ENCODE data around the gene CAMK4.

CAMK4 gene

GRCh38 chr5:111311666-111312065 is 87.5 kb downstream of the CAMK4 start:
- Histone ChIP-seq H3K4me3 (ENCODE audit: low read length, poor library complexity, severe bottlenecking) (no peak overlapping the region), H3F3A (ENCODE audit: low read depth) (no peaks in the 10 kb centered on the region), H3K79me2 (ENCODE audit: insufficient read depth, low read length) (0 out of 2 replicates have a peak, but pooled peaks cover 8% of the 10 kb centered on the region), H3K4me1 (ENCODE audit: insufficient read depth, low read length, poor library complexity, severe bottlenecking) (no peaks in the 10 kb centered on the region), H3K9ac (ENCODE audit: low read depth, low read length, poor library complexity, severe bottlenecking) (no peak overlapping the region), H3K9me2 (replicated peaks; ENCODE audit: low read depth, low read length) (no peaks in the 10 kb centered on the region), H4K20me1 (ENCODE audit: insufficient read depth, low read length, poor library complexity, severe bottlenecking) (no peaks in the 10 kb centered on the region), H3K4me2 (ENCODE audit: low read depth, low read length, poor library complexity, severe bottlenecking) (no peak overlapping the region), H3K27me3 (ENCODE audit: insufficient read depth, low read length, poor library complexity, severe bottlenecking) (no peaks in the 10 kb centered on the region), H3K9me3 (ENCODE audit: insufficient read depth, low read depth, low read length) (no peaks in the 10 kb centered on the region), H2AFZ (ENCODE audit: low read length) (no peak overlapping the region), H3K36me3 (ENCODE audit: insufficient read depth, low read length) (no peaks in the 10 kb centered on the region)
- no peak for TF ChIP-seq CTCF (conservative IDR thresholded peaks at IDR 0.05; ENCODE audit: low read length)
- TF ChIP-seq EZH2phosphoT487 (IDR thresholded peaks at IDR 0.05; ENCODE audit: borderline replicate concordance): no peak

- H3K4me3 ChIP-seq (ENCODE audit: low read length, poor library complexity, severe bottlenecking): no peak overlapping the region
- H3K36me3 ChIP-seq (ENCODE audit: insufficient read depth, low read length): no peaks in the 10 kb centered on the region
- TF ChIP-seq CTCF (conservative IDR thresholded peaks at IDR 0.05; ENCODE audit: low read length) (no peak), EZH2phosphoT487 (IDR thresholded peaks at IDR 0.05; ENCODE audit: borderline replicate concordance) (no peak)
- H3F3A ChIP-seq (ENCODE audit: low read depth): no peaks in the 10 kb centered on the region
- no peak overlapping the region for H3K9ac ChIP-seq (ENCODE audit: low read depth, low read length, poor library complexity, severe bottlenecking)
- H2AFZ ChIP-seq (ENCODE audit: low read length): no peak overlapping the region
- no peaks in the 10 kb centered on the region for H3K4me1 ChIP-seq (ENCODE audit: insufficient read depth, low read length, poor library complexity, severe bottlenecking)
- no peaks in the 10 kb centered on the region for H3K9me2 ChIP-seq (replicated peaks; ENCODE audit: low read depth, low read length)
- H3K4me2 ChIP-seq (ENCODE audit: low read depth, low read length, poor library complexity, severe bottlenecking): no peak overlapping the region
- no peaks in the 10 kb centered on the region for H3K27me3 ChIP-seq (ENCODE audit: insufficient read depth, low read length, poor library complexity, severe bottlenecking)
- H4K20me1 ChIP-seq (ENCODE audit: insufficient read depth, low read length, poor library complexity, severe bottlenecking): no peaks in the 10 kb centered on the region
- no peaks in the 10 kb centered on the region for H3K9me3 ChIP-seq (ENCODE audit: insufficient read depth, low read depth, low read length)
- H3K79me2 ChIP-seq (ENCODE audit: insufficient read depth, low read length): 0 out of 2 replicates have a peak, but pooled peaks cover 8% of the 10 kb centered on the region
These were observed 89.0 kb downstream of the CAMK4 start for GRCh38 chr5:111313017-111313724.

DNA sequence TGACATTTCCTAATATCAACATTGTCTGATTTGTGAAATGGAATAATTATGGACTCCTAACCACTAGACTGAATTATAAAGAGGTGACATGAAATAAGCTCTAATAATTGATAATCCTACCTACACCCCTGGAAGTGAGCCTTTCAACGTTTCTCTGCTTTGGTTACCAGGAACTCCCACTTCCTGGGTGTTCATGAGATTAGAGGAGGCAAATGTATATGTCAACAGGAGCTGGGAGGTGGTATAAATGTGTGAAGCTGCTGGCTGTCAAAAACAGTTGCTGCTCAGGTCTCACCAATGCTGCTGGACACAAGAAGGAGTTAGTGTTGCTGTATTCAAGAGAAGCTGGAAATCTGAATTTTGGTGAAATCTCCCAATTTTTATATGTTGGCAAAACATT is 96.8 kb downstream of the CAMK4 start:
- TF ChIP-seq EZH2phosphoT487 (IDR thresholded peaks at IDR 0.05; ENCODE audit: borderline replicate concordance) (no peak), CTCF (conservative IDR thresholded peaks at IDR 0.05; ENCODE audit: low read length) (no peak)
- Histone ChIP-seq H2AFZ (ENCODE audit: low read length) (no peak overlapping the region), H3K4me1 (ENCODE audit: insufficient read depth, low read length, poor library complexity, severe bottlenecking) (no peaks in the 10 kb centered on the region), H4K20me1 (ENCODE audit: insufficient read depth, low read length, poor library complexity, severe bottlenecking) (no peaks in the 10 kb centered on the region), H3K79me2 (ENCODE audit: insufficient read depth, low read length) (0 out of 2 replicates have a peak, but pooled peaks cover 4% of the 10 kb centered on the region), H3K27me3 (ENCODE audit: insufficient read depth, low read length, poor library complexity, severe bottlenecking) (no peaks in the 10 kb centered on the region), H3F3A (ENCODE audit: low read depth) (no peaks in the 10 kb centered on the region), H3K9me2 (replicated peaks; ENCODE audit: low read depth, low read length) (no peaks in the 10 kb centered on the region), H3K9ac (ENCODE audit: low read depth, low read length, poor library complexity, severe bottlenecking) (no peak overlapping the region), H3K4me2 (ENCODE audit: low read depth, low read length, poor library complexity, severe bottlenecking) (no peak overlapping the region), H3K9me3 (ENCODE audit: insufficient read depth, low read depth, low read length) (no peaks in the 10 kb centered on the region), H3K4me3 (ENCODE audit: low read length, poor library complexity, severe bottlenecking) (no peak overlapping the region), H3K36me3 (ENCODE audit: insufficient read depth, low read length) (no peaks in the 10 kb centered on the region)
